BE2C (cell line): ENCODE data around the gene SASH1.

Experiments
- DNase-seq: peaks from one replicate; pipeline ENCODE4 v3.0.0-alpha.2; 2020
- H3K27me3 ChIP-seq: fragments of 250-450 bp; sonication (Bioruptor Pico); 2 replicates; pipeline ENCODE4 v1.5.1; 2020; ENCODE audit warnings: mild to moderate bottlenecking
- H3K36me3 ChIP-seq: fragments of 250-450 bp; sonication (Bioruptor Pico); 2 replicates; pipeline ENCODE4 v1.5.1; 2020; ENCODE audit warnings: mild to moderate bottlenecking
- H3K4me1 ChIP-seq: fragments of 250-450 bp; sonication (Bioruptor Pico); 2 replicates; pipeline ENCODE4 v1.5.1; 2020
- H3K4me3 ChIP-seq: 2 replicates; pipeline ENCODE4 v1.5.1; 2011; ENCODE audit warnings: low read depth, low read length
- H3K9me3 ChIP-seq: fragments of 250-450 bp; sonication (Bioruptor Pico); 2 replicates; pipeline ENCODE4 v1.5.1; 2020
- TF ChIP-seq, protein P1 (sequence below): IDR thresholded peaks from 2 replicates; pipeline ENCODE4 v1.5.1; 2012; ENCODE audit warnings: mild to moderate bottlenecking, low read depth, low read length

Gene SASH1

DNA sequence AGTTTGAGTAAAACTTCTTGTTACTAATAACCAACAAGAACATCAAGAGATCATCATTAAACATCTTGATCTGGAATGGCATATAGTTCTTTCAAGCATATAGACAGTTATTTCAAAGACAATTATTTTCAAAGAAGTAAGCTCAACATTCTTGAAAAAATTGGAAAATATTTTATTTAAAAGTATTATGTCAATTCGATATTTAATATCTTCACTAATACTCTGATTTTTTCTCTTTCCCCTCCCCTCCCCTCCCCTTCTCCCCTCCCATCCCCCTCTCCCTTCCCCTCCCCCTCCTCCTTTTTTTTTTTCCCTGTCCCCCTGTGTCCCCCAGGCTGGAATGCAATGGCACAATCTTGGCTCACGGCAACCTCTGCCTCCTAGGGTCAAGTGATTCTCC is 82.8 kb downstream of the SASH1 start:
- H3K36me3 ChIP-seq = no peaks in the 10 kb centered on the region
- no peaks in the 10 kb centered on the region for H3K4me1 ChIP-seq
- H3K27me3 ChIP-seq = no peaks in the 10 kb centered on the region
- H3K9me3 ChIP-seq = no peaks in the 10 kb centered on the region
- TF ChIP-seq, protein P1, sequence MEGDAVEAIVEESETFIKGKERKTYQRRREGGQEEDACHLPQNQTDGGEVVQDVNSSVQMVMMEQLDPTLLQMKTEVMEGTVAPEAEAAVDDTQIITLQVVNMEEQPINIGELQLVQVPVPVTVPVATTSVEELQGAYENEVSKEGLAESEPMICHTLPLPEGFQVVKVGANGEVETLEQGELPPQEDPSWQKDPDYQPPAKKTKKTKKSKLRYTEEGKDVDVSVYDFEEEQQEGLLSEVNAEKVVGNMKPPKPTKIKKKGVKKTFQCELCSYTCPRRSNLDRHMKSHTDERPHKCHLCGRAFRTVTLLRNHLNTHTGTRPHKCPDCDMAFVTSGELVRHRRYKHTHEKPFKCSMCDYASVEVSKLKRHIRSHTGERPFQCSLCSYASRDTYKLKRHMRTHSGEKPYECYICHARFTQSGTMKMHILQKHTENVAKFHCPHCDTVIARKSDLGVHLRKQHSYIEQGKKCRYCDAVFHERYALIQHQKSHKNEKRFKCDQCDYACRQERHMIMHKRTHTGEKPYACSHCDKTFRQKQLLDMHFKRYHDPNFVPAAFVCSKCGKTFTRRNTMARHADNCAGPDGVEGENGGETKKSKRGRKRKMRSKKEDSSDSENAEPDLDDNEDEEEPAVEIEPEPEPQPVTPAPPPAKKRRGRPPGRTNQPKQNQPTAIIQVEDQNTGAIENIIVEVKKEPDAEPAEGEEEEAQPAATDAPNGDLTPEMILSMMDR = no peak
- no peak for DNase-seq
- H3K4me3 ChIP-seq = no peak overlapping the region

DNA sequence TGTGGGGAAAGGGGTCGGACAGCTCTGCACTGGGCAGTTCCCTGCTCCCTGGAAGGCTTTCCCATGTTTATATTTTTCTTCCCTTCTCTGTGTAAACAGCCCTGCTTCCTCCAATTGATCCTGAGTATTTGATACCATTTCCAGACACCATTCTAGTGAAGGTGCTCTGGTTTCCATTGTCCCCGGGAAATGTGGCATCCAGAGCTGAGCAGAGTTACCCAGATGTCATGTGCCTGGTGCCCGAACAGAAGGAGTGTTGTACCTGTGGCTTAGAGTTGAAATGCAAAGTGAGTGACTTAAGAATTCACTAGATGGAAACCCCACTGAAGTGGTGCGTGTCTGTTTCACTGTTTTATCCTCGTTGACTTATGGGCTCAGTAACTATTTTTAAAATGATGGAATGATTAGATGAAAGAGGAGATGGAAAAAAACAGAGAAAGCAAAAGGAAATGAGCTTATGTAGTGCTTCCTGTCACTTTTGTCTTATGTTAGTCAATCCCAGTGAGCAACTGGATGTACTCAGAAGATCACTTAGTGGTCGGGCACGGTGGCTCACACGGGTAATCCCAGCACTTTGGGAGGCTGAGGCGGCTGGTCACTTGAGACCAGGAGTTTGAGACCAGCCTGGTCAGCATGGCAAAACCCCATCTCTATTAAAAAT is 83.8 kb downstream of the SASH1 start:
- Histone ChIP-seq H3K4me1 (no peaks in the 10 kb centered on the region), H3K4me3 (no peak overlapping the region), H3K9me3 (no peaks in the 10 kb centered on the region), H3K36me3 (no peaks in the 10 kb centered on the region), H3K27me3 (no peaks in the 10 kb centered on the region)
- TF ChIP-seq, protein P1 = no peak
- DNase-seq = no peak

DNA sequence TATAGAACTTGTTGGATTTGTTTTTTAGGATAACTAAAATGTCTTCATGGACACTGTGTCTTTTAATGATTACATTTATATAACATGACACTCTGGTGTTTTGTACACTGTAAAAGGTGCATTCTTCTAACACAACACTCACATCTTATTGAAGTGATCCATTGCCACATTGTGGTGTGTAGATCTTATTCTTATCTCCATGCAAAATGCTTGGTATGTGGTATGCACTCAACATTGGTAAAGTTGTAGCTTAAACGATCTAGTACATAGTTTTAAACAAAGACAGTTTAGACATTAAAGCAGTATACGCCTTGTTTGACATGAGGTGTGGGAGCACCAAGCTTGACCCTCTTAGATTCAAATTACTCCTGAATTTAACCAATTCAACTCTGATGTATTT is 84.7 kb downstream of the SASH1 start:
- TF ChIP-seq, protein P1 = no peak
- H3K9me3 ChIP-seq = no peaks in the 10 kb centered on the region
- H3K36me3 ChIP-seq = no peaks in the 10 kb centered on the region
- no peak for DNase-seq
- H3K27me3 ChIP-seq = no peaks in the 10 kb centered on the region
- no peak overlapping the region for H3K4me3 ChIP-seq
- no peaks in the 10 kb centered on the region for H3K4me1 ChIP-seq

DNA sequence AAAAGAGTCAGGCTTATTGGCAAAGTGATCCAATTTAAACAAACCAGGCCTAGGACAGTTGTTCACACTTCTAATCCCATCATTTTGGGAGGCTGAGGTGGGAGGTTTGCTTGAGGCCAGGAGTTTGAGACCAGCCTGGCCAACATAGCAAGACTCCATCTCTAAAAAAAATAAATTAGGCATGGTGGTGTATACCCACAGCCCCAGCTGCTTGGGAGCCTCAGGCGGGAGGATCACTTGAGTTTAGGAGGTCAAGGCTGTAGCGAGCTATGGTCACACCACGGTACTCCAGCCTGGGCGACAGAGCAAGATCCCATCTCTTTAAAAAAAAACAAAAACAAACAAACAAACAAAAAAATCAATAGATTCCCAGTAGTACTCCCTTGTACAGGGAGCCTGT is 86.8 kb downstream of the SASH1 start:
- no peaks in the 10 kb centered on the region for H3K27me3 ChIP-seq
- H3K4me3 ChIP-seq = no peak overlapping the region
- H3K4me1 ChIP-seq = no peaks in the 10 kb centered on the region
- H3K9me3 ChIP-seq = no peaks in the 10 kb centered on the region
- TF ChIP-seq, protein P1 = no peak
- H3K36me3 ChIP-seq = no peaks in the 10 kb centered on the region
- DNase-seq = no peak

DNA sequence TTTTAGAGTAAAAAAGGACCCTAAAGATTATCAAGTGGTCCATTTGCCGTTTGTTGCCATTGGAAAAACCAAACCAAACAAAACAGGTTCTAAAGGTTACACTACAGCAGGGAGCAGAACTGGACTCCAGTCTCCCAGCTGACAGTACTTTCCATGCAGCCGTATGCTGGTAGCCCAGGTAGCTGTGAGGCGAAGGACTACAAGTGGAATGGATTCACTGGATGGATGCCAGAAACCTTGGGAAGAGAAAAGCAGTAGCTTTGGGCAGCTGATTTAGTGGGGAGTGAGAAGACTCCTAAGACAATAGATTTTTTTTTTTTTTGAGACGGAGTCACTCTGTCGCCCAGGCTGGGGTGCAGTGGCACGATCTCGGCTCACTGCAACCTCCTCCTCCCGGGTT is 88.3 kb downstream of the SASH1 start:
- no peak overlapping the region for H3K4me3 ChIP-seq
- no peaks in the 10 kb centered on the region for H3K27me3 ChIP-seq
- TF ChIP-seq, protein P1 = no peak
- H3K36me3 ChIP-seq = no peaks in the 10 kb centered on the region
- H3K9me3 ChIP-seq = no peaks in the 10 kb centered on the region
- no peaks in the 10 kb centered on the region for H3K4me1 ChIP-seq
- no peak for DNase-seq

DNA sequence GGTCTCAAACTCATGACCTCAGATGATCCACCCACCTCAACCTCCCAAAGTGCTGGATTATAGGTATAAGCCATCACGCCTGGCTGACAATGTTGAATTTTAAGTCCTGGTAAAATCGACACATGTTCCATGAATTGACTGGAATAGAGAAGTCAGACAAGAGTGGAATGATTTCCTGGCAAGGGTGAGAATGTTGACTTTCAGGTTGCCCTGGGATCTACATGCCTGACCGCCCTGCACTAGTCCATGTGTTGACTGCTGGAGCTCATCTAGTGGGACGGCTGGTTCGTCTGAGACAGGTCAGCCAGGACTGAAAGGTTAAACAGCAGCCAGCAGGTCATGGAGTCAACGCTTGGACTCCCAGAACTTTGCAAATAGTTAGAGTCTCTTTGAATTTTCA is 88.8 kb downstream of the SASH1 start:
- Histone ChIP-seq H3K27me3 (no peaks in the 10 kb centered on the region), H3K4me3 (no peak overlapping the region), H3K36me3 (no peaks in the 10 kb centered on the region), H3K9me3 (no peaks in the 10 kb centered on the region), H3K4me1 (no peaks in the 10 kb centered on the region)
- TF ChIP-seq, protein P1 = no peak
- DNase-seq = no peak
